HG03135 (cell line): ENCODE results near the gene KLHL40.

Source experiments
- ATAC-seq: cut with Tn5 transposase; IDR thresholded peaks from one replicate; pipeline ENCODE4 v1.9.1; 2021; ENCODE audit warnings: mild to moderate bottlenecking, moderate library complexity; ENCODE audit not compliant: unreplicated experiment

The KLHL40 gene

DNA sequence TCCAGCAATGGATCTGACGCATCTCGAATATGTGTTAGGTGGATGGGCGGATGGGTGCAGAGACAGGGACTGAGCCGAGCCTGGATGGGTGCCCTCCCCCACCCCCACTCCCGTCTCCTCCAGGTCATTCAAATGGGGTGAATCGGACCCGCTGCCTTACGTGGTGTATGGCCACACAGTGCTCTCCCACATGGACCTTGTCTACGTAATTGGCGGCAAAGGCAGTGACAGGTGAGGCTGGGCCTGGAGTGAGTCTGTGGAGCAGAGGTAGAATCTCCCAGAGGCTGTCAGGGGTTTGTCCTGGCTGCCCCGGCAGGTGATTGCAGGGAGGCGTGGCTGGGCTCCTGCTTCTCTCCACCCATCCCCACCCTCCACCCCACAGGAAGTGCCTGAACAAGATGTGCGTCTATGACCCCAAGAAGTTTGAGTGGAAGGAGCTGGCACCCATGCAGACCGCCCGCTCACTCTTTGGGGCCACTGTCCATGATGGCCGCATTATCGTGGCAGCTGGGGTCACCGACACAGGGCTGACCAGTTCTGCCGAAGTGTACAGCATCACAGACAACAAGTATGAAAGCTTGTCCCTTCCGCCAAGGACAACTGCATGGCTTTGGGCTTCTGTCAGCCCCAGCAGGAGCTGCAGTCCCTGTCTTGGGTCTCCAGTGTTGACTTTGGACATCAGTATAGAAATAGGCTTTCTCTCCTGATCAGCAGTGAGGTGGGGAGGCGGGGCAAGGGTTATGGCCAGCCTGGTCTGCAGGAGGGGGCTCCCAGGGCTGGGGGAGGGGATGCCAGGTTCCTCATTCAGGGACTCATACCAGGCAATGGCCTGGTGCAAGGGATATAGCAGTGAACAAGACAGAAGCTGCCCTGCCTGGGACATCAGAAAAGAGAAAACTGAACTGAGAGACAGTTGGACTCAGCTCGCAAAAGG lies 3.4 kb downstream of the KLHL40 start:
- ATAC-seq = no peak

DNA sequence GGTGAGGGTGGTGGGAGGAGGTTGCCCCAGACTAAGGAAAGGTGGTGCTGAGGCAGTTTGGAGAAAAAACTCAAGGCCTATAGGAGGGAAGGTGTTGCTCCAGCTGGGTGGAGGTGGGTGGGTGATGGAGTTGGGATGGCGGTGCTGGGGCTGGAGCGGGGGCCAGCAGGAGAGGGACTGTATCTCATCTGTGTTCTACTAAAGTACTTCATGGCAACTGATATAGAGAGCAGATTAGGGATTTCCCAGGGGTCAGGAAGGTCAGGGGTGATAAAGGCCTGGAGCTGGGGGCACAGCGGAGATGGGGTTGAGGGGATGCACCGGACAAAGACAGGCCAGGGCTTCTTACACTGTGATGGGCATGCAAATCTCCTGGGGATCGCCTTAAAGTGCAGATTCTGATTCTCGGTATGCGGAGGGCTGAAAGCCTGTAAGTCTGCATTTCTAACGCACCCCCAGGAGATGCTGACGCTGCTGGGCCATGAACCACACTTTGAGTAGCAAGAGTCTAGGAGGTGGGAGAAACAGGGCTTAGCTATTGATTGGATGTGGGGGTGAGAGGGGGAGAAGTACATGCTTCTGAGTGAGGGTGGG lies 4.2 kb downstream of the KLHL40 start:
- no peak for ATAC-seq

DNA sequence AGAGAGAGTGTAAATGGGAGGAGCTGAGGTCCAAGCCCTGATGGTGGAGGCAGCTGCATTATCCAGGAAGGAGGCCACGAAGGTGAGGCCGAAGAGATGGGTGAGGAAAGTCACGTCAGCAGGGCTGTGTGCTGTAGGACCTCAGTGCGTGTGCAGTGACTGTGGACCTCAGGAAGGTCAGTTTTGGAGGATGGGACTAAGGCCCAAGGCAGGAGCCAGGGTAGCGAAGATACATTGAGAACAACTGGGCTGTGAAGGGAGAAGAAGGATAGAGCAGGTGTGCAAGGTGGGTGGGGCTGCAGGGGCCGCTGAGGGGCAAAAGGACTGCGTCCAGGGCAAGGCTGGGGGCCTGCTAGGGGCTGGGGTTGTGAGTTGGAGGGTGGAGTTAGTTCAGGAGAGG lies 4.9 kb downstream of the KLHL40 start:
- ATAC-seq = no peak

DNA sequence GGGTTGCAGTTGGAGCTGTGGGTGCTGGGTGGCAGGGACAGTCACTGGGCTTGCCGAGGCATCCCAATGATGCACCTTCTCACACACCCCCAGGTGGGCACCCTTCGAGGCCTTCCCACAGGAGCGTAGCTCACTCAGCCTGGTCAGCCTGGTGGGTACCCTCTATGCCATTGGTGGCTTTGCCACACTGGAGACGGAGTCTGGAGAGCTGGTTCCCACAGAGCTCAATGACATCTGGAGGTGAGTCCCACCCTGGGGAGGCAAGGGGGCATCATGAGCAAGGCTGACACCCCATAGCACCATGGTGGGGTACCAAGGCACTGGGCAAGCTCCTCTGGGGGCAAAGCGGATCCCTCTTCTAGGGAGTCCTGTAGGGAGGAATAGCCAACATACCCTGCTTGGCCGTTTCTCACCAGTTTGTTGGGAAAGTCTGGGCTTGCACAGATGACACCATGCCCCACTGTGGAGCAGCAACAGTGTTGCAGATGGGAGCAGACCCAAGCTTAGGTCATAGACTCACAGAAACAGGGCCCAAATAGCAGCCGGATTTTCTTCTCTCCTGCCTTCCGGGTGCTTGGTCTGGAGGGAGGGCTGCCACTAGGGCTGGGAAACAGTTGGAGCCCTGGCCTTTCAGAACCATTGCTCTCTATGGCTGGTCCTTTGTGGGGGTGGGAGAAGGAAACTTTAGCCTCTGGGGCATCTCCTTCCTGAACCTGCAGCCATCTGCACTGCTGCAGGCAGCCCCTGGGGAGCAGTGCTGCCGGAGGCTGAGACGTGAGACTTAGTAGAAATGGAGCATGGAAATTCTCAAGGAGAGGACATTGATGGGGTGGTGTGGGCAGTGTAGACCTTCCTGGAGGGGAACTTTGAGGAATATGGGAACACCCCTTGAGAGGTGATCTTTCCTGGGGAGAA lies 5.7 kb downstream of the KLHL40 start:
- ATAC-seq = no peak

DNA sequence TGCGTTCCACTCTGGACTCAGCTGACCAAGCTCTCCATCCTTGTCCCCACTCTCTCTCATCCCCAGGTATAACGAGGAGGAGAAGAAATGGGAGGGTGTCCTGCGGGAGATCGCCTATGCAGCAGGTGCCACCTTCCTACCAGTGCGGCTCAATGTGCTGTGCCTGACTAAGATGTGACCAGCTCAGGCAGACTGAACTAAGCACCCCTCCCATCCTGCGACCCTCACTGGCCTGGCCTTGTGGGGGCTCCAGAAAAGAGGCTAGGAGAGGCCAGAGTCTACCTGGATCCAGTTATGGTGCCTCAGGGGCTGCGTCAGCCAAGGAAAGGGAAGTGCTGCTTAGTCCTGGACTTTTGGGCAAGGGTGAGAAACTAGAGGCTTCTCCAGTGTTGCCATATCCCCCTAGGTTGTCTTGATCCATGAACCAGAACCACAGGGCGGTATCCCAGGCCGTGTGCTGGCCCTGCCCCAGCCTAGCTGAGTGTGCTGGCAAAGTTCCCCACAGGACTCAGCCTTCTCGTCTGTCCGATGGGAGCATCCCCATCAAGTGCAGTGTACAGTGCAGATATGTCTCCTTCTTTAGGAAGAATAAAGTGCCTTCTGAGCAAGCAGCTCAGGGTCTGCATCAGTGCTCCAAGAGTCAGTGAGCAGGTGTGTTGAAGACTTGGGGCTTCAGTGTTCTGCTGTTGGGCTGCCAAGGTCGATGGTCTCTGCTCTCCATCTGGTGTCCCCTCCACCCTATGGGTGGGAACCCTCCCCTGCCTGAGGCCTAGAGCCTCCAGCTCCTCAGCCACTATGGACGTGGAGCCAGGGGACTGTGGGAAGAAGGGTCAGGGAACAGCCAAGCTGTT lies 6.7 kb downstream of the KLHL40 start:
- no peak for ATAC-seq

DNA sequence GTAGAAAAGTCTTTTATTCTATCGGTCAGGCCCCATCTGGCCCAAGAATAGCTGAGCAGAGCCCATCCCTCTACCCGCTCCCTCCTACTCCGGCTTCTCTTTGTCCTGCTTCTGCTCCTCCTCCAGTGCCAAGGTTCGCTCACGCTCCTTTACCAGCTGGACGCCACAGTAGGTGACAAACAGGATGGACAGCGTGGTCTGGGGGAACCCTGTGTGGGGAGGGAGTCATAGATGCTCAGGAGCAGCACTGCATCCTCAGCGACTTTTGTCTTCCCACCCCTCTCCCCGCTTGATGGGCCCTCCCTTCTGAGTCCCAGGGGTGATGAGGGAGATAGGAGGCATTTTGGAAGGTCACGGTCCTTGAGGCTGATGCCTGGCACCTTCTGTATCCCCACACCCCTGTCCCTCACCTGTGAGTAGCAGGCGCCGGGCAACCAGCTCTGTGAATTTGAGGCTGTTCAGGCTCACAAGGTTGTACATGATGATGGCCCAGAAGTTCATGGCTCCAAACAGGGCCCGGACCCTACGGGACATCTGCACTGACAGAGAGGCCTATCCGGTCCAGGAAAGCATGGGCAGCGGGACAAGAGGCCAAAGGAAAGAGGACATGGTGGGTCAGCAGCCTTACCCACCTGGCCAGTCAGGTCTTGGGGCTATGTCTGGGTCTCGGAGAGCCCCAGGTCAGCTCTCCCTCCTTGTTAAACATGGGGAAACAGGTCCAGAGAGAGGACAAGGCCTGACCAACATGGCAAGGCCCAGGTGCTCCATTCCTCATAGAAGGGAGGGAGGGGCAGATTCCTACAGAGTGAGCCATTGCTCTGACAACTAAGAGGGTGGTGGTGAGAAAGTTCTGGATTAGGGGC lies 7.6 kb downstream of the KLHL40 start:
- no peak for ATAC-seq

DNA sequence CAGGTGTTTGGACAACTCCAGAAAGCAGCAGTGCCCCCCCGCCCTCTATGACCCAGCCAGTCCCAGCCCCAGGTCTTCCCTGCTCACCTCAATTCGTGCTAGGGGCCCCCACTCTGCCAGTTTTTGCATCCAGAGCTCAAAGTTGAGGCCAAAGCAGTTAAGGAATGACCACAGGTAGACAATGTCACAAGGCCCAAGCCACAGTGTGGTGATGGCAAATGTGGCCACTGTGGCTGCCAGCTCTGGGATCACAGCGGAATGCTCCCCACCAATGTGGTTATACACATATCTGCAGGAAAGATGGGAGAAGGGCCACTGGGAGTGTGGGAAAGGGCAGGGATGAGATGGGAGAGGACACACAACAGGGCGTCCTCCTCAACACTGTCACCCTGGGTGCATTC lies 8.2 kb downstream of the KLHL40 start:
- ATAC-seq = no peak

DNA sequence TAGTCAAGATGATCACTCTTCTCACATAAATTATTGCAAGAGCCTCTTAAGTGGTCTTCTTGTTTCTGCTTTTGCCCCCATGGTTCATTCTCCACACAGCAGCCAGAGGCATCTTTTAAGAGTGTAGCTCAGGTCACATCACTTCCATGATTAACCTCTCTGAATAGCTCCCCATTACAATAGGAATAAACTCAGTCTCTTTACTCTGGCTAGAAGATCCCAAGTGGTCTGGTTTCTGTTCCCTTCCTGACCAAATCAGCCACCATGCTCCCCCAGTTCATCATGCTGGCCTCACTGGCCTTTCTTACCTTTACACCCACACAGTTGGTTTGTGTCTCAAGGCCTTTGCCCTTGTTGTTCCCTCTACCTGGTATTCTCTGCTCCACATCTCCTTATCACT lies 9.0 kb downstream of the KLHL40 start:
- ATAC-seq = no peak

DNA sequence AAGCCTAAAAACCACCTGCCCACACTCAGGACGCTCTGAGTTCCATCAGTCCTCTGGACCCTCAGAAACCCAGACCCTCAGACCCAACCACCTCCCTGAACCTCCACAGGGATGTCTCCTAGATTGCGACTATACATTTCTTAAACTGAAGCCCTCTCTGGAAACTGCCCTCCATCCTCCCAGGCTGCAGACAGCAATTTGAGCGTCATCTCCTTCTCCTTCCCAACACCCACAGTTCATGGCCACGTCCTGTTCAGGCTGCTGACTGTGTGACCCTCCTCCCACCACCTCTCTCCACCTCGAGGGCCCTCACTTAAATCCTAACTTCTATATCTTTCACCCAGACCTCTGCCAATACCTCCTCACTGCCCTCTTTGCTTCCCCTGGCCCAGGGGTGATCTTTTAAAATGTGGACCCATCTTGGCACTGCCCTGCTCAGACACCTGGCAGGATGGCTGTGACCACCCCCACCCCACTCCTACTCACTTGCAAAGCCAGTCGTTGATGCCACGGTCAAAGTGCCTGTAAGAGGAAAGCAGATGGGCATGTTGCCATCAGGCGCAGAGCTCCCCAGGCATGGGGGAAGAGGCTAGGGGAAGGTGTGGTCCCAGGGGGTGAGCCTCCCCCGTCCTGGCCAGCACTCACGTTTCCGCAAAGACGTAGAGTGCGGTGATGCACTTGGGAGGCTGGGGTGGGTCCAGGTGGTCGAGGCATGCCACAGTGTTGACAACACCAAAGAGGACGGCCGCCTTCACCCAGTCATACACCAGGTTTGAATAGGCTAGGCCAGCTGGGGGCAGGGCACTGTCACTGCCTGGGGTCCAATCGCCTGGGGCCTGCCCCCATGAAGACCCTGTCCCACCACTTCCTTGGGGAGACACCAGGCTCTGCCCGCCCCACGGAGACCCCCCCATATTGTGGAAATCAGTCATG lies 11.3 kb downstream of the KLHL40 start:
- ATAC-seq = no peak

DNA sequence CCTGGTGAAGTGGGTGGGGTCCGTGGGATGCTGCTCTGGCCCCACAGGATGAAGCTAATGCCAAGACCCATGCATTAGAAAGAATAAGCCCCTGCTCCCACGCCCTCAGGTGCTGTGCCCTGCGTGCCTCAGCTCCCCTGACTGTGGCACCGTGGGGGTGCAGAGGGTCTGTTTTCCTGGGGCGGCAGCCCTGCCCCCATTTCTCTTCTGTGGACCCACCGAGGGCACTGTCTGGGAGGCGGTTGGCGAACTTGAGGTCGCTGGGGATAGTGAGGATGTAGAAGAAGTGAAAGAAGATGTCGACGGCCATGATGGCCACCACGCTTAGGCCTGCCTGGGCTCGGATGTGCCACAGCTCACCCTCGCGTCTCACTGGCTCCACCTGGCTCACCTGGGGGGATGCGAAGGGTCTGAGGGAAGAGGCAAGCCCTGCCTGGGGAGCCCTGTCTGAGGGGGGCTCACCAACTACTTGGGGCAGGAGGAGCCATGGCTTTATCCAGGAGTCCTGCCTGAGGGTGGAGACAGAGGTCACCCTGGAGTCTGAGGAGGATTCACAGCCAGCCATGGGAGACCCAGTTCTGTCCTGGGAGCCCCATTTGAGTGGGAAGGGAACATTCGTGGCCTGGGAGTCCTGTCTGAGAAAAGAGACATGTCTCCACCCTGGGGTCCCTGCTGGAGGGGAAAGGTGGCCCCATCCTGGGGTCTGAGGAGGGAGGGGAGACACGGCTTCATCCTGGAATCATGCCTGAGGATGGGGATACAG lies 12.1 kb downstream of the KLHL40 start:
- no peak for ATAC-seq

DNA sequence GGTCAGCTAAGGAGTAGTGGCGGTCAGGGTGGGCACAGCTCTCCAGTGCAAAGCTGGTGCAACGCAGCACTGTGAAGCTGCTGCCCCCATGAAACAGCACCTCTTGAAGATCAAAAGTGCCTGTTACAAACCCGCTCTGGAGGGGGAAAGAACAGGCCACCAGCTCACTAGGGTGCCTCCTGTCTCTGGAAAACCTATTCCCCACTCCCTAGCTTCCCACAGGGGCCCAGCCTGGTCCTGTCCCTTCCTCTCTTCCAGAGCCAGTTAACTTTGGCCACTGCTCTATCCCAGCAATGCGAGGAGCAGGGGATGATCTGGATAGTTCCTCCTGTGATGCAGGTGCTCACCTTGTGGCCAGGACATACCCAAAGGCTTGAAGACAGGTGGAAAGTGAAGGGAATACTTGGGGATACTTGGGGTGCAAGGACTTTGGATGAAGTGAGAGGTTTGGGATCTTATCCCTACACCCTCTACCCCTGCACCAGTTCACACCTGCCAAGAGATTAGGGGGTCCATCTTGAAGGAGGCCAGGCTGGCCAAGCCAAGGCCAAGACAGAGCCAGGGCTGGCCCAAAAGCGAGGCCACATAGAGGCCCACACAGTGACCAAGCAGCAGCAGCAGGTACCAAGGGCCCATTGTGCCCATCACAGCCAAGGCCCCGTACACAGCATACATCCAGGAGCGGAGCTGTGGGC lies 13.0 kb downstream of the KLHL40 start:
- no peak for ATAC-seq

DNA sequence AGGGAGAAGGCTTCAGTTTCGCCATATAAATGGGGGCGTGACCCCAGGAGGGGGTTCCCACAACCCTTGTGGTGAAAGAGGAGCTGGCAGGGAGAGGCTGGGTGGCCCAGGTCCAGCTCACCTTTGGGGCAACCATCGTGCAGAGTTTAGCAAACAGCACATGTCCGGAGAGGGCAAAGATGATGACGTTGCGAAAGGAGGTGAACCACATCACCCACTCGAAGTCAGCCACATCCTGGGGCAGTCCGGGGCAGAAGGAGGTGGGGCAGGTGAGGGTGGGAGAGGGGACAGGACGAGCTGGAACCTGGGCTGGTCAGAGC lies 13.5 kb downstream of the KLHL40 start:
- no peak for ATAC-seq

DNA sequence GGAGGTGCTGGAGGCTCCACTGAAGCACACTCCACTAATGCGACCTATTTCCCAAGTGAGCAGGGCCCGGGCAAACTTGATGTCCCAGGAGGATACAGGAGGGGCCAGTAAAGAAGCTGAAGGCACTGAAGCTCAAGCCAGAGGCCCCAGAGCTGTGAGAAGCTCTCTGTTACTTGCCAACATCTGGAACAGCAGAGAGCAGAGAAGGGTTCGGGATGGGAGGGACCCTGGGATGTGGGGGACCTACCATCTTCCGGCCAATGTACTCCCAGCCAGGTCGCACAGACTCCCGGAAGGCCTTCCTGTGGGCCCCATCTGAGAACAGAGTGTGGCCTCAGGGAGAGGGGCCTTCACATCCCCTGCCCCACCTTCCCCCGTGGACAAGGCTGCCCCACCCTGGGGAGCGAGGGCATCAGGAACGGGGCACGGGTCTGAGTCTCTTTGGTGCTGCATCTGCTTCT lies 14.2 kb downstream of the KLHL40 start:
- no peak for ATAC-seq

DNA sequence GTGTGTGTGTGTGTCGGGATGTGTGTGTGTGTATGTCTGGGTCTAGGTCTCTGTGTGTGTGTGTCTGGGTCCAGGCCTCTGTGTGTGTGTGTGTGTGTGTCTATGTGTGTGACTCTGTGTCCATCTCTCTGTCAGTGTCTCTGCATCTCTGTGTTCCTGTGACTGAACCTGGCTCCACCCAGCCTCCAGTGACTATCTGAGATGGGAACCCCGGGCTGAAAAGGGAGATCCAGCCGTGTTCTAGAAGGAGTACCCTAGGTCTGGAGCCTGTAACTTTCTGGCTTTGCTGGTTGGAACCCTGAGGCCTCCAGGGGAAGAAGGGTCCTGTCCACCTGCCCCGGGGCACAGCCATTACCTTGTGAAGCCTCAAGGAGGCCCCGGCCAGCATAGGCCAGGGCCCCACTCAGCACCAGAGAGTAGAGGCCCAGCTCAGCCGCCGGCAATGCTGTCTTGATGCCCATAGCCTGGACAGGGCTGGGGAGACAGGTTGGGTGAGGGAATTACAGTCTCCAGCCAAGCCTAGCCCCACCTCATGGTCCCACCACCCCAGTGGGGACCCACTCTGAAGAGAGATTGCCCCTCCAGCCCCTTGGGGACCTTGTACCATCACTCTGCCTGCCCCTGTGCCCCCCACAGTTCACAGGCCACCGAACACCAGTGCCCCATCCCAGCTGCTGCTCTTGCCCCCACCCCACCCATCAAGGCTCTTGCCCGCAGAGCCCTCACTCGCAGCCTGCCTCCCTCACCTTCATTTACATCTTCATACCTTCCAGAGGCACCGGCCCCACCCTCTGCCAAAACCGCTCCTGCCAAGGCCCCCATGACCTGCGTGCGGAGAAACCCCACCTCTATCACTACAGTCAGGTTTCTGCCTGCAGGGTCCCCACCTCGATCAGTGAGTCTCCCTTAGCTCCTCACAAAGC lies 15.3 kb downstream of the KLHL40 start:
- ATAC-seq = no peak

DNA sequence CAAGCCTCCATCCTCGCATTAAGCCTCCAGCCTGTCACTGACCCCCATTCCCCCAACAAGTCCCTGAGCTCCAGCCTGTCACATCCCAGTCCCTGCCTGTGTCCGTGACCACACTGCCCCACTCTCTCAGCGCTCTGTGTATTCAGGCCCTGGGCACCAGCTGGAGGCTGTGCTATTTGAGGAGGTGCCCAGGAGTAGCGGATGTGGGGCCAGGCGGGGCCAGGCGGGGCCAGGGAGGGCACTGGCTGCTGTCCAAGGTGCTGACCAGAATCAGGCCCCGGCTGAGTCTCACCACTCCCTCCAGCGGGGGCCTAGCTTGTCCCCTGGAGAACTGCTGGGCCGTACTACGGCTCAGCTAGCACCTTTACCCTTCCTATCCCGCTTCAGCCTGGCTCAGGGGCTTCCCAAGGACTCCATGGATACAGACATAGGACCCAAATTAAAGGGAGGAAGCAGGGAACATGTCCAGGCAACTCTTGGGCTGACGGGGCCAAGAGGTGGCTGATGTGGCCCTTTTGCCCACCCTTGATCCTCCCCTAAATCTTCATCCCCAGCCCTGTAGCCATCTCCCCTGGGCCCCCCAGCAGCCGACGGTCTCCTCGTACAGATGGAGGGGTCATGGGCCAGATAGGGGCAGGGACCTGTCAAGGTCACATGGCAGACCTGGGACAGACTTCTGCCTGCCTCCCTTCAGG lies 16.2 kb downstream of the KLHL40 start:
- no peak for ATAC-seq
